GM11168 (cell line): ENCODE data around the gene SERTAD2.

ENCODE experiments used
- in situ Hi-C: fragments of 300-500 bp; cut with MboI; formaldehyde crosslinking; loops from one replicate; pipeline ENCODE4 v1.12.0; 2022; ENCODE audit warnings: low sequenced_read_pairs; ENCODE audit not compliant: unreplicated experiment

The SERTAD2 gene

GRCh38 chr2:64615844-64616536 lies 37.7 kb downstream of the SERTAD2 start:
- in situ Hi-C loops = no loop called here

- in situ Hi-C loops = no loop called here
These were observed 38.4 kb downstream of the SERTAD2 start for GRCh38 chr2:64615192-64615763.

GRCh38 chr2:64613276-64613675 lies 40.4 kb downstream of the SERTAD2 start:
- in situ Hi-C loops = no loop called here

- in situ Hi-C loops = no loop called here
These were observed 41.0 kb downstream of the SERTAD2 start for GRCh38 chr2:64612575-64613195.

- in situ Hi-C loops = no loop called here
These were observed 43.3 kb downstream of the SERTAD2 start for GRCh38 chr2:64610316-64610855.

GRCh38 chr2:64609942-64610281 lies 43.8 kb downstream of the SERTAD2 start:
- in situ Hi-C loops = no loop called here

GRCh38 chr2:64609227-64609941 lies 44.3 kb downstream of the SERTAD2 start:
- in situ Hi-C loops = no loop called here

- in situ Hi-C loops = no loop called here
These were observed 44.9 kb downstream of the SERTAD2 start for GRCh38 chr2:64608867-64609226.

- in situ Hi-C loops = no loop called here
These were observed 46.1 kb downstream of the SERTAD2 start for GRCh38 chr2:64607381-64608304.

- in situ Hi-C loops = no loop called here
These were observed 47.0 kb downstream of the SERTAD2 start for GRCh38 chr2:64606479-64607363.

GRCh38 chr2:64605991-64606478 lies 47.7 kb downstream of the SERTAD2 start:
- in situ Hi-C loops = no loop called here

- in situ Hi-C loops = no loop called here
These were observed 48.7 kb downstream of the SERTAD2 start for GRCh38 chr2:64605026-64605471.

GRCh38 chr2:64604155-64604554 lies 49.6 kb downstream of the SERTAD2 start:
- in situ Hi-C loops = no loop called here

- in situ Hi-C loops = no loop called here
These were observed 51.3 kb downstream of the SERTAD2 start for GRCh38 chr2:64602436-64602835.

GRCh38 chr2:64601785-64602391 lies 51.8 kb downstream of the SERTAD2 start:
- in situ Hi-C loops = no loop called here

- in situ Hi-C loops = no loop called here
These were observed 52.5 kb downstream of the SERTAD2 start for GRCh38 chr2:64601034-64601754.

GRCh38 chr2:64599469-64599868 lies 54.2 kb downstream of the SERTAD2 start:
- in situ Hi-C loops = loop anchor here (5.0 kb wide), 1 partner anchor 263 kb away; no protein-coding TSS in a partner anchor

- in situ Hi-C loops = loop anchor here (5.0 kb wide), 1 partner anchor 264 kb away; no protein-coding TSS in a partner anchor
These were observed 55.5 kb downstream of the SERTAD2 start for GRCh38 chr2:64598226-64598625.
